Mucosa of descending colon (tissue), 3 donors: ENCODE data around the gene ILK. TPM values are rescaled to one million over a fixed set of nuclear protein-coding genes. Genes with fewer than 3 reads are reported as not detected.

ENCODE experiments used
- ATAC-seq: fragments of 200-7000 bp; cut with Tn5 transposase; one replicate; pipeline ENCODE4 v1.9.1; 2020; ENCODE audit warnings: mild to moderate bottlenecking, moderate library complexity
- DNase-seq, 3 donors: peaks; one replicate each; pipeline ENCODE4 v3.0.0-alpha.2; 2020
- H3K36me3 ChIP-seq: fragments of 200-600 bp; one replicate; pipeline ENCODE4 v1.8.0; 2021; ENCODE audit warnings: low read depth, mild to moderate bottlenecking
- H3K4me1 ChIP-seq: fragments of 200-600 bp; one replicate; pipeline ENCODE4 v1.8.0; 2021; ENCODE audit warnings: low read depth, mild to moderate bottlenecking
- H3K4me3 ChIP-seq: fragments of 200-600 bp; one replicate; pipeline ENCODE4 v1.8.0; 2021; ENCODE audit warnings: mild to moderate bottlenecking
- H3K9me3 ChIP-seq: fragments of 200-600 bp; one replicate; pipeline ENCODE4 v1.8.0; 2021; ENCODE audit warnings: mild to moderate bottlenecking
- CTCF ChIP-seq: fragments of 200-600 bp; IDR thresholded peaks from one replicate; pipeline ENCODE4 v1.8.0; 2022; ENCODE audit warnings: antibody characterized with exemption, mild to moderate bottlenecking
- intact Hi-C, 2 donors: fragments of 100-400 bp; cut with DNase I in 1 of 2; cut with micrococcal nuclease in 1 of 2; formaldehyde crosslinking; loops; one replicate each; pipeline versions ENCODE4 v1.11.0 to v1.11.1; 2022; cut with DNase I, micrococcal nuclease
- total RNA-seq, 3 donors: library from RNA; stranded (reverse); fragmentation: NEBNext Ultra II Directional in 2 of 3; extraction: Animal tissue kit (Norgen Biotek cat#: 25700) in 2 of 3; gene quantifications; one replicate each; pipeline versions ENCODE4 v1.2.1 to v1.2.4, GENCODE V29; 2021 to 2023
- donor health status: DM: no; HTN: no; CAD: no; lungs with moderate emphysema.
- donor health status: DM: no; HTN: no; CAD: no.
- donor health status: DM: no; HTN: yes; CAD: no.

Gene ILK
- total RNA-seq, 3 donors from 2014 or later, result 113 to 323 (median 115) TPM

GRCh38 chr11:6638429-6638828 is 34.9 kb downstream of the ILK start:
- H3K4me1 ChIP-seq, result peaks cover 10% of the 10 kb centered on the region
- no peaks in the 10 kb centered on the region for H3K9me3 ChIP-seq
- intact Hi-C loops, result no loop called here
- H3K4me3 ChIP-seq, result no peak overlapping the region
- ATAC-seq (no peak), DNase-seq (no peak)
- no peaks in the 10 kb centered on the region for H3K36me3 ChIP-seq
- no peak for TF ChIP-seq CTCF

GRCh38 chr11:6640036-6640984 is 36.7 kb downstream of the ILK start:
- Histone ChIP-seq H3K4me3 (no peak overlapping the region), H3K36me3 (no peaks in the 10 kb centered on the region), H3K4me1 (peaks cover 8% of the 10 kb centered on the region), H3K9me3 (no peaks in the 10 kb centered on the region)
- DNase-seq (no peak), ATAC-seq (no peak)
- no peak for TF ChIP-seq CTCF
- intact Hi-C loops, result no loop called here

GRCh38 chr11:6640985-6641701 is 37.6 kb downstream of the ILK start:
- Histone ChIP-seq H3K4me1 (peaks cover 2% of the 10 kb centered on the region), H3K36me3 (no peaks in the 10 kb centered on the region), H3K4me3 (no peak overlapping the region), H3K9me3 (no peaks in the 10 kb centered on the region)
- TF ChIP-seq CTCF, result no peak
- intact Hi-C loops, result no loop called here
- ATAC-seq (no peak), DNase-seq (no peak)

GRCh38 chr11:6642957-6643356 is 39.4 kb downstream of the ILK start:
- TF ChIP-seq CTCF, result no peak
- no peaks in the 10 kb centered on the region for H3K9me3 ChIP-seq
- ATAC-seq (no peak), DNase-seq (no peak)
- intact Hi-C loops, result no loop called here
- H3K36me3 ChIP-seq, result no peaks in the 10 kb centered on the region
- no peak overlapping the region for H3K4me3 ChIP-seq
- peaks cover 15% of the 10 kb centered on the region for H3K4me1 ChIP-seq

GRCh38 chr11:6646071-6646470 is 42.5 kb downstream of the ILK start:
- intact Hi-C loops, result no loop called here
- no peaks in the 10 kb centered on the region for H3K9me3 ChIP-seq
- TF ChIP-seq CTCF, result no peak
- no peak overlapping the region for H3K4me3 ChIP-seq
- H3K4me1 ChIP-seq, result peaks cover 15% of the 10 kb centered on the region
- no peaks in the 10 kb centered on the region for H3K36me3 ChIP-seq
- ATAC-seq (peak; percentile 27), DNase-seq (peak in 2 of 3 donors; percentile 54 to 75)
